Activated naive CD8-positive, alpha-beta T cell treated with anti-CD3 and anti-CD28 coated beads, Interleukin-2, amount 10 ng/mL, durations not matched to agents 7 days and 5 days (primary cell): ENCODE results near the gene PILRB. TPM values are rescaled to one million over a fixed set of nuclear protein-coding genes. Genes with fewer than 3 reads are reported as not detected.

Experiments
- ATAC-seq: fragments of 150-1000 bp; cut with Tn5 transposase; one replicate; pipeline ENCODE4 v1.10.0; 2021; ENCODE audit warnings: low read depth, moderate library complexity
- POLR2A ChIA-PET: fragments of 350-600 bp; sonication (Branson Sonifier 250); formaldehyde crosslinking; loops from one replicate; lab custom pipeline; 2021; ENCODE audit warnings: antibody characterized with exemption; lab: Charles Lee
- DNase-seq: peaks from one replicate; pipeline ENCODE4 v3.0.0; 2021
- H3K27ac Mint-ChIP-seq: one replicate; pipeline ENCODE4 v1.8.0; 2022; ENCODE audit warnings: mild to moderate bottlenecking, mixed read lengths
- H3K27me3 Mint-ChIP-seq: one replicate; pipeline ENCODE4 v1.8.0; 2022; ENCODE audit warnings: mild to moderate bottlenecking, moderate library complexity, mixed read lengths
- H3K36me3 Mint-ChIP-seq: one replicate; pipeline ENCODE4 v1.8.0; 2021; ENCODE audit warnings: mild to moderate bottlenecking, mixed read lengths
- H3K4me1 Mint-ChIP-seq: one replicate; pipeline ENCODE4 v1.8.0; 2021; ENCODE audit warnings: mixed read lengths
- H3K4me3 Mint-ChIP-seq: one replicate; pipeline ENCODE4 v1.8.0; 2022; ENCODE audit warnings: mild to moderate bottlenecking, moderate library complexity, mixed read lengths
- H3K9me3 Mint-ChIP-seq: one replicate; pipeline ENCODE4 v1.8.0; 2021; ENCODE audit warnings: mixed read lengths
- total RNA-seq, 2 experiments: library from RNA; stranded (reverse); gene quantifications; one replicate each; pipeline ENCODE4 v1.2.3, GENCODE V29; 2021

The PILRB gene
- total RNA-seq, 2 experiments from 2014 or later: 91.3 to 96.4 TPM

DNA sequence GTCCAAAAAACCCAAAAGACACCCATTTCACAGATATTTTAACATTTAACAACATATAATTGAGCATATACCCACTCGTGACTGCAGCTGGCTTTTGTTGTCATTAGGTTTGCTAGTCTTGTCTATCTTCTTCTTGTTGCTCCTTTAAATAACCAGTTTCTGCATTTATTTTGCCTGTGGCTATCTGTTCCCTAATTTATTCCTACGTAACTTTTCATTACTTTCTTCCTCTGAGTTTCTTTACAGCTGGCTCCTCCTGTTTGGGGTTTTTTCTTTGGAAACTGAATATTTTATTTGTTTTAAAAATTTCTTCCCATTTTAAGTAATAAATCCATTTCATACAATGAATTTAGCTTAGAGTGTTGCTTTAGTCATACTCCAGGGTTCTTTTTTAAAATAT is 29.8 kb downstream of the PILRB start:
- POLR2A ChIA-PET: interaction anchor here (0.9 kb wide), 1 partner anchor 9 kb away, joined by 3 read pairs; no protein-coding TSS in a partner anchor
- Mint-ChIP-seq H3K4me3 (no peak overlapping the region), H3K27me3 (peaks cover 29% of the 10 kb centered on the region), H3K9me3 (no peaks in the 10 kb centered on the region), H3K4me1 (peaks cover 16% of the 10 kb centered on the region), H3K27ac (no peak overlapping the region), H3K36me3 (no peaks in the 10 kb centered on the region)
- DNase-seq: no peak
- no peak for ATAC-seq

- Mint-ChIP-seq H3K36me3 (no peaks in the 10 kb centered on the region), H3K4me3 (no peak overlapping the region), H3K4me1 (peaks cover 6% of the 10 kb centered on the region), H3K9me3 (no peaks in the 10 kb centered on the region), H3K27me3 (peaks cover 31% of the 10 kb centered on the region), H3K27ac (peak overlapping the region; percentile 43)
- DNase-seq (no peak), ATAC-seq (no peak)
- POLR2A ChIA-PET: no interaction called here
These were observed 31.6 kb downstream of the PILRB start for GRCh38 chr7:100389437-100390088.

DNA sequence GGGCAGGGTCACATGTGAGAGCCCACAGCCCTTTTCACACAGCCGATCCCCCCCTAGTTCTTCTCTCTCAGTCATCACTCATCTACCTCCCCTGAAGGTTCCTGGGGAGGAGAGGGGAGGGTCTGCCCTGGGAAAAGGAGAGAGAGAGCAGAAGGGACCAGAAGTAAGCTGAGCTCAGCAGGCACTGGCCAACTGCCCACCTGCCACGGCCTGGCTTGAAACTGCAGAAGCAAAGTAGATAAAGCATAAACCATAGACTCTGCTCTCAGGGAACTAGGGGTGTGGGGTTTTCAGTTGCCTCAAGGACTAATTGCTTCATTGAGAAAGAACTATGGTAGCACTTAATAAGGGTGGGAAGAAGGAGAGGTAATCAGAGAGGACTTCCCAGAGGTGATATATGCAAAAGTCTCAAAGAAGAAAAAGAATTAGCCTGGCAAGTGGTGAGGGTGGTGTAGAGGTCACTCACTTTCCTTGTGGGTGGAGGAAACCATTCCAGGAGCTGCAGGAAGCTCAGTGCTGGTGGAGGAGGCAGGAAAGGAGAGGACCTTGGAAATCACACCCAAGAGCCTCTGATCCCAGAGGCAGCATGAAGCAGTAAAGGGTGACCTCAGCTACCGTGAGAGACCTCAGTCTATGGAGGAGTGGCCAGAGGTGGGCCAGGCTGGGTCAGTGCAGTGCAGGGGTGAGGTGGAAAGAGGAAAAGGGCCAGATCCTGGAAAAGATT is 32.5 kb downstream of the PILRB start:
- H3K4me1 Mint-ChIP-seq: peaks cover 3% of the 10 kb centered on the region
- ATAC-seq (no peak), DNase-seq (no peak)
- no peaks in the 10 kb centered on the region for H3K9me3 Mint-ChIP-seq
- H3K27me3 Mint-ChIP-seq: peaks cover 31% of the 10 kb centered on the region
- POLR2A ChIA-PET: interaction anchor here (0.6 kb wide), 1 partner anchor 9 kb away, joined by 6 read pairs; no protein-coding TSS in a partner anchor
- no peak overlapping the region for H3K27ac Mint-ChIP-seq
- no peak overlapping the region for H3K4me3 Mint-ChIP-seq
- no peaks in the 10 kb centered on the region for H3K36me3 Mint-ChIP-seq

GRCh38 chr7:100393233-100393905 is 35.5 kb downstream of the PILRB start:
- POLR2A ChIA-PET: no interaction called here
- Mint-ChIP-seq H3K36me3 (no peaks in the 10 kb centered on the region), H3K27ac (no peak overlapping the region), H3K4me1 (peaks cover 20% of the 10 kb centered on the region), H3K4me3 (no peak overlapping the region), H3K27me3 (peaks cover 20% of the 10 kb centered on the region), H3K9me3 (no peaks in the 10 kb centered on the region)
- DNase-seq (no peak), ATAC-seq (no peak)

- H3K27ac Mint-ChIP-seq: no peak overlapping the region
- no peaks in the 10 kb centered on the region for H3K36me3 Mint-ChIP-seq
- peaks cover 19% of the 10 kb centered on the region for H3K27me3 Mint-ChIP-seq
- no peak overlapping the region for H3K4me3 Mint-ChIP-seq
- POLR2A ChIA-PET: no interaction called here
- H3K4me1 Mint-ChIP-seq: peaks cover 20% of the 10 kb centered on the region
- no peaks in the 10 kb centered on the region for H3K9me3 Mint-ChIP-seq
- ATAC-seq (no peak), DNase-seq (no peak)
These were observed 36.2 kb downstream of the PILRB start for GRCh38 chr7:100394077-100394476.

DNA sequence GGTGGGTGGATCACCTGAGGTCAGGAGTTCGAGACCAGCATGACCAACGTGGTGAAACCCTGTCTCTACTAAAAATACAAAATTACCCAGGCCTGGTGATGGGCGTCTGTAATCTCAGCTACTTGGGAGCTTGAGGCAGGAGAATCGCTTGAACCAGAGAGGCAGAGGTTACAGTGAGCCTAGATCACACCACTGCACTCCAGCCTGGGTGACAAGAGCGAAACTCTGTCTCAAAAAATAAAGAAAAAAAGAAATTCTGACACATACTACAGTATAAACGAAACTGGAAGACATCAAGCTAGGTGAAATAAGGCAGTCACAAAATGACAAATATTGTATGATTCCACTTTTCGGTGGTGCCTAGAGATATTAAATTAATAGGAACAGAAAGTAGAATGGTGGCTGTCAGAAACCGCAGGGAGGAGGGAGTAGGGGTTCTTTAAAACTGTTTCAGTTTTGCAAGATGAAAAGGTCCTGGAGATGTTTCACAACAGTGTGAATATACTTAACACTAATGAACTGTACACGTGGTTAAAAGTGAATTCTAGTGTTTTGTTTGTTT is 38.6 kb downstream of the PILRB start:
- Mint-ChIP-seq H3K9me3 (no peaks in the 10 kb centered on the region), H3K4me3 (peak overlapping the region; percentile 65), H3K27ac (peak overlapping the region; percentile 83), H3K36me3 (no peaks in the 10 kb centered on the region), H3K27me3 (peaks cover 18% of the 10 kb centered on the region), H3K4me1 (peaks cover 20% of the 10 kb centered on the region)
- POLR2A ChIA-PET: interaction anchor here (1.0 to 2.4 kb wide), 3 partner anchors 9 to 190 kb away, joined by 3 to 8 read pairs (median 3); partner anchors contain the start of genes FBXO24, MEPCE and ZCWPW1
- ATAC-seq (peak; percentile 88), DNase-seq (no peak)

DNA sequence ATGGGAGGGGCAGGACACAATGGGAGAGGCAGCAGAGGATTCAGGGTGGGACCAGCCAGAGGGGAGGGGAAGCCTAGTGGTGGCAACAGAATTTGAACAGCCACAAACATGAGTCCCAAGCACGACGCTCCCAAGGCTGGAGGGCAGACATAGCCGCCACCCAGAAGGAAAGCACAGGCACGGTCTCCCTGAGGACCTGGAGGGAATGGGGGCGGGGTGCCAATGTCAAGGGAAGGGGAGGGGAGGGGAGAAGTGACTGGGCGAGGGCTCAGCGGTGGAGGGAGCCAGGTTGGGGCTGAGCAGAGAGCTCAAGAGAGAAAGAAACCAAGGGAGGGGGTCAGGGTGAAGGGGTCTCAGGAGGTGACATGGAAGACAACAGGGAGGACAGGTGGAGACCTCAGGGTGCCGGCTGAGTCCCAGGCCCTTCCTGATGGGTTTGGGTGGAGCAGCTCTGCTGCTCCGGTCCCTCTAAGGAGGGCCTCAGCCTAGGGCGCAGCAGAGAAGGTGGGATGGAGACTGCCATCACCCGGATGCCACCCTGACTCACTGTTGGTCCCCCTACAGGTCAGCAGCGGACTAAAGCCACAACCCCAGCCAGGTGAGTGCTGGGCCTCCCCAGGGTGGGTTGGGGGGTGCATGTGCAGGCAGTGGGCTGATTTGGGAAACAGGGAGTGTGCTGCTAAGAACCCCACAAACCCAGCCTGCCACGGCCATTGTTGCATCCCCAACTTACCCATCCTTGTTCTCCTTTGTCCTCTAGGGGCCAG is 39.6 kb downstream of the PILRB start:
- H3K27me3 Mint-ChIP-seq: peaks cover 13% of the 10 kb centered on the region
- H3K4me3 Mint-ChIP-seq: peak overlapping the region; percentile 65
- ATAC-seq (no peak), DNase-seq (no peak)
- H3K4me1 Mint-ChIP-seq: peaks cover 17% of the 10 kb centered on the region
- H3K36me3 Mint-ChIP-seq: no peaks in the 10 kb centered on the region
- POLR2A ChIA-PET: interaction anchor here (1.0 to 2.4 kb wide), 3 partner anchors 10 to 31 kb away, joined by 3 to 8 read pairs (median 3); partner anchors contain the start of genes MEPCE and ZCWPW1
- no peaks in the 10 kb centered on the region for H3K9me3 Mint-ChIP-seq
- peak overlapping the region; percentile 83 for H3K27ac Mint-ChIP-seq

- H3K27me3 Mint-ChIP-seq: peaks cover 13% of the 10 kb centered on the region
- POLR2A ChIA-PET: no interaction called here
- H3K4me1 Mint-ChIP-seq: peaks cover 17% of the 10 kb centered on the region
- H3K9me3 Mint-ChIP-seq: no peaks in the 10 kb centered on the region
- ATAC-seq (no peak), DNase-seq (no peak)
- H3K27ac Mint-ChIP-seq: peak overlapping the region; percentile 22
- no peaks in the 10 kb centered on the region for H3K36me3 Mint-ChIP-seq
- H3K4me3 Mint-ChIP-seq: no peak overlapping the region
These were observed 40.3 kb downstream of the PILRB start for GRCh38 chr7:100398239-100398638.

DNA sequence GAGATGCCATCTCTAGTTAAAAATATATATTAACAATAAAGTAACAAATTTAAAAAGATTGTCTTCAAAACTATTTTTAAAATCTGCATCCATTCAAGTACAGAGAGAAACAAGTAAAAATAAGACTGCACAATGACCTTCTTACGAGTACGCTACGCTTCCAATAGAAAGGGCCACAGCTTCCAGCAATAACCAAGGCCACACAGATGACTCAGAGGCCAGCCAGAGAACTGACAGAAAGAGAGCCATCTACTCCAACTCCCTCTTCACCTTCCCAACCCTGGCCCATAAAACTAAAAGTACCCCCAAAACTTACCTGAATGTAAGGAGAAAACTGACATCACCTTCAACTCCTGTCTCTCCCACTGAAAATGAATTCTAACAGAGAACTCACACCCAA is 42.1 kb downstream of the PILRB start:
- POLR2A ChIA-PET: no interaction called here
- H3K9me3 Mint-ChIP-seq: no peaks in the 10 kb centered on the region
- no peak overlapping the region for H3K27ac Mint-ChIP-seq
- no peak overlapping the region for H3K4me3 Mint-ChIP-seq
- DNase-seq (no peak), ATAC-seq (no peak)
- H3K27me3 Mint-ChIP-seq: peaks cover 12% of the 10 kb centered on the region
- H3K4me1 Mint-ChIP-seq: peaks cover 17% of the 10 kb centered on the region
- no peaks in the 10 kb centered on the region for H3K36me3 Mint-ChIP-seq

DNA sequence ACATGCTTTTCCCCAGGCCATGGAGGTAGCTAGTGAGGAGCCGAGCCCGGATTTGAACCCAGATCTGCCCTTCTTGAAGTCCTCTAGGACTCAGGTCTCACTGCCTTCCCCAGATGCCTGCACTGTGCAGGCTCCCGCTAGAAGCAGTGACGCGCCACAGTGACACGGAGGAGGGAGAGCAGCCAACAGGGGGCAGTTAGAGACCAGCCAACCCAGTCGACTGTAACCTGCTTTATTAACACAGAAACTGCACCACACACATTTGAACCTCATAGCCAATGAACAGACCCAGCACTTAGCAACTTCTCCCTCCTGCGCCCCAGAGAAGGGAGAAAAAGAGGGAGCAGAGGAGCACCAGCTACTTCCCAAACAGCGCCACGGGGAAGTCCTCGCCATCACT is 42.7 kb downstream of the PILRB start:
- POLR2A ChIA-PET: no interaction called here
- H3K9me3 Mint-ChIP-seq: no peaks in the 10 kb centered on the region
- no peak for DNase-seq

GRCh38 chr7:100401811-100402210 is 43.9 kb downstream of the PILRB start:
- H3K36me3 Mint-ChIP-seq: no peaks in the 10 kb centered on the region
- H3K4me3 Mint-ChIP-seq: no peak overlapping the region
- peaks cover 8% of the 10 kb centered on the region for H3K27me3 Mint-ChIP-seq
- ATAC-seq: no peak
- POLR2A ChIA-PET: no interaction called here
- peaks cover 10% of the 10 kb centered on the region for H3K4me1 Mint-ChIP-seq
- no peak for DNase-seq
- H3K9me3 Mint-ChIP-seq: no peaks in the 10 kb centered on the region
- no peak overlapping the region for H3K27ac Mint-ChIP-seq

More for the DNA sequence above, 42.7 kb downstream of the PILRB start:
- H3K4me1 Mint-ChIP-seq: peaks cover 17% of the 10 kb centered on the region
- H3K27me3 Mint-ChIP-seq: peaks cover 9% of the 10 kb centered on the region
- no peak overlapping the region for H3K4me3 Mint-ChIP-seq
- H3K36me3 Mint-ChIP-seq: no peaks in the 10 kb centered on the region
- no peak overlapping the region for H3K27ac Mint-ChIP-seq
- ATAC-seq: peak; percentile 37

- H3K27ac Mint-ChIP-seq: no peak overlapping the region
- ATAC-seq (no peak), DNase-seq (no peak)
- peaks cover 7% of the 10 kb centered on the region for H3K27me3 Mint-ChIP-seq
- POLR2A ChIA-PET: no interaction called here
- peaks cover 6% of the 10 kb centered on the region for H3K4me1 Mint-ChIP-seq
- H3K4me3 Mint-ChIP-seq: no peak overlapping the region
- H3K9me3 Mint-ChIP-seq: no peaks in the 10 kb centered on the region
- H3K36me3 Mint-ChIP-seq: no peaks in the 10 kb centered on the region
These were observed 44.3 kb downstream of the PILRB start for GRCh38 chr7:100402241-100402640.
